Fibroblast of villous mesenchyme (primary cell): Measurements from ENCODE around the gene ZNF154. TPM values are rescaled to one million over a fixed set of nuclear protein-coding genes. Genes with fewer than 3 reads are reported as not detected.

Experiments
- DNase-seq: peaks from one replicate; pipeline ENCODE4 v3.0.0-alpha.2; 2010; ENCODE audit warnings: low read depth
- H3K4me3 ChIP-seq: 2 replicates; pipeline ENCODE4 v1.5.1; 2011; ENCODE audit warnings: low read depth, mild to moderate bottlenecking, low read length
- CTCF ChIP-seq: IDR thresholded peaks from 2 replicates; pipeline ENCODE4 v1.5.1; 2012; ENCODE audit warnings: low read depth, mild to moderate bottlenecking, low read length; ENCODE audit not compliant: insufficient read depth
- total RNA-seq: library from RNA; depleted of rRNA; stranded (reverse); fragments of >200 nt; gene quantifications from 2 replicates; pipeline ENCODE4 v1.2.3, GENCODE V29; 2012

The ZNF154 gene
- total RNA-seq, 1 donor = 1.7 TPM

- DNase-seq = no peak
- H3K4me3 ChIP-seq = no peak overlapping the region
- no peak for TF ChIP-seq CTCF
Measured at GRCh38 chr19:57667228-57667627, 41.8 kb downstream of the ZNF154 start.

GRCh38 chr19:57665261-57665806, 43.7 kb downstream of the ZNF154 start:
- no peak for TF ChIP-seq CTCF

DNA sequence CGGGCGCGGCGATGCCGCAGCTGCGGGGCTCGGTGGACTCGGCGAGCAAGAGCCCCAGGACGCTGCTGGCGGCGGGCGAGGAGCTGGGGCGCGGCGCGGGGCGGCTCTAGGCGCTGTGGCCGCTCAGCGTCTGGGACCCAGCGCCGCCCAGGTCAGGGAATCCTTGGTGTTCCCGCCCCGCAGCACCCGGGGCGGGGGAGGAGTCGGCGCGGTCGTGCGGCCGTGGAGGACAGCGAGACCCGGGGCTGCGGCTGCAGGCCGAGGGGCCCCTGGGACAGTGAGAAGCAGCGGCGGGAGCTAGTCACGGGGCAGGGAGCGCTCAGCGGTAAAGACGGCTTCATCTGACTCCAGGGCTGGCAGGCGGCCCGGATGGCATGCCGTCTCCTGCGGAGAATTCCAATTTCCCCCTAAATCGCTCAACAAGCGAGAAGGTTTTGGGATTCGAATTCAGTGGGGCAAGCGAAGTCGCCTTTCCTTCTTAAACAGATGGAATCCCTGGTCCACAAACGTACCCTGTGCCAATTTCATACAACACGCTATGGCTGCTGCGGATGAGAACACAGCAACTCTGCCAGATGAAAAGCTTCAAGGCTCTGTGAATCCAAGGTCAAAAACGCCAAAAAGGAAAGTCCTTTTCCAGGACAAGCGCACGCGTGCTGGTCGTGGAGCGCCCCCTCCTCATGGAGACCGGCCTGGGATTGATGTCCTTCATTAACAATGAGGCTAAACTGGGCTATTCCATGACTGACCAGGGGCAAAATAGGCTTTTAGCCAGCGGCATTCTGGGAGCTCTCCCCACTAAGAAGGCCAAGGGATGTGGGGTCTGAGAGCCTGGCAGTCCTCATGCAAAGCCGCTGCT, 44.5 kb downstream of the ZNF154 start:
- peak; percentile 63 for DNase-seq
- peak overlapping the region; percentile 67 for H3K4me3 ChIP-seq
- no peak for TF ChIP-seq CTCF

More at GRCh38 chr19:57665261-57665806, 43.7 kb downstream of the ZNF154 start:
- no peak overlapping the region for H3K4me3 ChIP-seq
- no peak for DNase-seq

- DNase-seq = no peak
- no peak for TF ChIP-seq CTCF
- no peak overlapping the region for H3K4me3 ChIP-seq
Measured at GRCh38 chr19:57656346-57656745, 52.7 kb downstream of the ZNF154 start.

DNA sequence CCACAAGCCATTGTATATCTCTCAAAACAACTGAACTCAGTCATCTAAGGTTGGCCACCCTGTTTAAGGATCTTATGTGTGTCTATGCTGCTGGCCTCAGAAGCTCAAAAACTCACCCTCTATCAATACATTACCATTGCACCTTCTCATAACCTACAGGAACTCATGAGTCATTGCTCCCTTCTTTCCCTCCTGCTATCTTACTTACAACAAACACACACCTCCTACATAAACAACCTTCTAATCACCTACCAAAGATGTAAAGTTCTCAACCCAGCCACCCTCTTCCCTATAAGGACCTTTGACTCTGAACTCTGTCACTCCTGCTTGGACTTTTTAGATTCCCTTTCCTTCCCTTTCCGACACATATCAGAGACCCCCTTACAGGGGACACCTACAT, 53.6 kb downstream of the ZNF154 start:
- no peak for TF ChIP-seq CTCF
- DNase-seq = no peak
- H3K4me3 ChIP-seq = no peak overlapping the region

DNA sequence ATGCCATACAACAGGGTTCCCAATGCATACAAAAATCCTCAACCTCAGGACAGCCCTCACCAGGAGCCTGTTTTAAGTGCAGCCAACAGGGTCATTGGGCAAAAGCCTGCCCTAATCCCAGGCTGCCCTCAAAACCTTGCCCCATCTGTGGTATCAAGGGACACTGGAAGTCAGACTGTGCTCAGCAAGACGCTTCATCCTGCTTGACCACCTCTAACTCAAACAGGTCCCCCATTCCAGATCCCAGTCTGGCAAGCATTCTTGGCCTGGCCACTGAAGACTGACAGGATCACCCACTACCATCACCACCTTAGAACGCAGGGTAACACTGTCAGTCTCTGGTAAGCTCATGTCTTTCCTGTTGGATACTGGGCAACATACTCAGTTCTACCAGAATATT, 55.3 kb downstream of the ZNF154 start:
- no peak for DNase-seq
- H3K4me3 ChIP-seq = no peak overlapping the region
- no peak for TF ChIP-seq CTCF
